NCI-H146 (cell line): Measurements from ENCODE around the gene ZNF385A.

Source experiments
- DNase-seq: peaks from one replicate; lab custom pipeline; 2025; lab: John Stamatoyannopoulos, UW

The ZNF385A gene

DNA sequence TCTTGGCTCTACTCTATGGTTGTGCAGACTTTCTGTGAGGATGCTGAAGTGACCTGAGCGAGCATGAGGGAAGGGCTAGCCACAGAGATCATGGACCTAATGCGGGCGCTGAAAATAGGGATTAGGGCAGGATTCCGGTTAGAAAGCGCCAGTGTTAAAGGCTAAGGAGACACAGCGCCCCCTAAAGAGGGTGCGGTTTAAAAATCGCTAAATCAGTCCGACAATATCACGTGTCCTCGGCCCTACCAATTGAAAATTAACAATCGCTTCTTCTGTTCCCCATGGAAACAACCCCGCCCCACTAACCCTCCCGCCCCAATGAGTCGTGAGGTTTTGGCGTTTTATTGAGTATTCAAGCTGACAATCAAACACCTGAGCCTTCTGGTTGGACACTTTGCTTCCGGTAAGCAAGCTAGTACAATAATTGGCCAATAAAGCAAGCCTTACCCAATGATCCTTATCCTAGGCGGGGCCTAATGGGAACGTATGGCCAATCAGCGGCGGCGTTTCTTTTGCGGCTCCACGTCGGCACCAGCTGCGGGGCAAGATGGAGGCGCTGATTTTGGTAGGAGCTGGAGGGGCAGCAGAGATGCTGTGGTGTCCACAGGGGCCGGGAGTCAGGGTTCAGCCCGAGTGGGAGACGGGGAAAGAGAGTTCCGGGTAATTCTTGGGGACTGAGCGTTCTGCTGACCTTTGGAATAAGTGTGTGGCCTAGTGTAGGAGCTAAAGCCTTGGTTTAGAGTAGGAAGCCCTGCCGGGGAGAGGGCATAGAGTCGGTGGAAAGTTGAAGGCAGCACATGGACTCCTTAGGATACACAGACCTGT is 59.7 kb downstream of the ZNF385A start, which contains the start of gene COPZ1:
TSS of gene COPZ1 (plus strand) at position 515 of the 825 bp plus-strand sequence. CDS start at position 548, 33 bp downstream.
- DNase-seq, result peak; percentile 100

DNA sequence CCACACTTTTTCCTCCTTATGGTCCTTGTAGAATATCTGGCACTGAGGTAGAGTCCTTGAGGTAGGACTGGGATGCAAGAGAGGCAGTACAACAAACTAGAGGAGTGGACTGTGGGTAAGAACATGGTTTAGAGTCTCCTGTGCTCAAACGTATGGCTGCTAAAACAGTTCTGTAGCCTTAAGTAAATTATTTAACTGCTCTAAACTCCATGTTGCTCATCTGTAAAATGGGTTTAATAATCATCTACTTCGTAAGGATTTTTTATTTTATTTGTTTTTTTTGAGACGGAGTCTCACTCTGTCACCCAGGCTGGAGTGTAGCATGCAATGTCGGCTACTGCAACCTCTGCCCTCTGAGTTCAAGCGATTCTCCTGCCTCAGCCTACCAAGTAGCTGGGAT is 63.2 kb downstream of the ZNF385A start:
- no peak for DNase-seq
